ENCODE measurements around the gene ZGRF1.

ZGRF1 gene

GRCh38 chr4:112564706-112565270, 71.9 kb downstream of the ZGRF1 start:
- Histone ChIP-seq H3K27ac (replicated peaks) (no peak overlapping the region), H3K4me3 (replicated peaks; ENCODE audit: insufficient read depth, low read length) (no peak overlapping the region), H3K27me3 (ENCODE audit: insufficient read depth, poor library complexity, severe bottlenecking) (no peaks in the 10 kb centered on the region)
- no peak for TF ChIP-seq REST (IDR thresholded peaks at IDR 0.05; ENCODE audit: insufficient replicate concordance, low read depth)
- TF ChIP-seq GABPA (IDR thresholded peaks at IDR 0.05; ENCODE audit: low read depth) = no peak
- TF ChIP-seq, protein P1, sequence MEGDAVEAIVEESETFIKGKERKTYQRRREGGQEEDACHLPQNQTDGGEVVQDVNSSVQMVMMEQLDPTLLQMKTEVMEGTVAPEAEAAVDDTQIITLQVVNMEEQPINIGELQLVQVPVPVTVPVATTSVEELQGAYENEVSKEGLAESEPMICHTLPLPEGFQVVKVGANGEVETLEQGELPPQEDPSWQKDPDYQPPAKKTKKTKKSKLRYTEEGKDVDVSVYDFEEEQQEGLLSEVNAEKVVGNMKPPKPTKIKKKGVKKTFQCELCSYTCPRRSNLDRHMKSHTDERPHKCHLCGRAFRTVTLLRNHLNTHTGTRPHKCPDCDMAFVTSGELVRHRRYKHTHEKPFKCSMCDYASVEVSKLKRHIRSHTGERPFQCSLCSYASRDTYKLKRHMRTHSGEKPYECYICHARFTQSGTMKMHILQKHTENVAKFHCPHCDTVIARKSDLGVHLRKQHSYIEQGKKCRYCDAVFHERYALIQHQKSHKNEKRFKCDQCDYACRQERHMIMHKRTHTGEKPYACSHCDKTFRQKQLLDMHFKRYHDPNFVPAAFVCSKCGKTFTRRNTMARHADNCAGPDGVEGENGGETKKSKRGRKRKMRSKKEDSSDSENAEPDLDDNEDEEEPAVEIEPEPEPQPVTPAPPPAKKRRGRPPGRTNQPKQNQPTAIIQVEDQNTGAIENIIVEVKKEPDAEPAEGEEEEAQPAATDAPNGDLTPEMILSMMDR (IDR thresholded peaks at IDR 0.05; ENCODE audit: insufficient read depth, low read length) = no peak
- no peak for TF ChIP-seq SPI1 (IDR thresholded peaks at IDR 0.05; ENCODE audit: borderline replicate concordance, low read depth)
- TF ChIP-seq POLR2AphosphoS5 (IDR thresholded peaks at IDR 0.05; ENCODE audit: low read depth) = no peak
- no peak for DNase-seq (ENCODE audit: low read depth in 1 of 2, low spot score in 1 of 2)

DNA sequence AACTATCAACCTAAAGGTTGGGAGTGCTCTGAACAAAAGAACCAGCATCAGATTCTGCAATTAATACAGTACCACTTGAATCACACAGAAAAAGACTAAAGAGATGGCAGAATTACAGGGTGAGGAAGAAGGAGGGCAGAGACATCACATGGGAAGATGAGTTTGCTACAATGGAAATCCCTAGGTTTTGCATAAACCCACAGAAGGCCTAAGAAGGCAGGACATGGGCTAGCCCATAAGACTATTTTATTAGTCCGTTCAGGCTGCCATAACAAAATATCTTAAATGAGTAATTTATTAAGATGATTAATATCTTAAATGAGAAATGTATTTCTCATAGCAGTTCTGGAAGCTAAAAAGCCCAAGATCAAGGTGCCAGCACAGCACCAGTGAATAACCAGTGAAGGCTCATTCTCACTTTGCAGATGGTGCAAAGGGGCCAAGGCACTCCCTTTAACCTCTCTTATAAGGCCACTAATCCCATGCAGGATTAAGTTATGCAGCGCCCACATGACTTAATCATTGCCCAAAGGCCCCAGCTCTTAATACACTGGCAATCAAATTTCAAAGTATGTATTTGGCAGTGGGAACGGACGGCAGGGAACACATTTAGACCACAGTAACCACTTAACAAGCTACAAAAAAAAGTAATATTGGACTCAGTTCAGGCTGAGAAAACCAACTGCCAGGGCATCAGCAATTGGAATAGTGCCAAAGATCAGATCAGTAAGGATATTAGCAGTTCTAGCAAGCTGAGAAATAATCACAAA, 73.1 kb downstream of the ZGRF1 start:
- H3K27ac ChIP-seq (replicated peaks) = no peak overlapping the region
- TF ChIP-seq, protein P1 (IDR thresholded peaks at IDR 0.05; ENCODE audit: insufficient read depth, low read length) = no peak
- TF ChIP-seq GABPA (IDR thresholded peaks at IDR 0.05; ENCODE audit: low read depth) (no peak), SPI1 (IDR thresholded peaks at IDR 0.05; ENCODE audit: borderline replicate concordance, low read depth) (no peak), REST (IDR thresholded peaks at IDR 0.05; ENCODE audit: insufficient replicate concordance, low read depth) (no peak), POLR2AphosphoS5 (IDR thresholded peaks at IDR 0.05; ENCODE audit: low read depth) (no peak)
- no peak for DNase-seq (ENCODE audit: low read depth in 1 of 2, low spot score in 1 of 2)

DNA sequence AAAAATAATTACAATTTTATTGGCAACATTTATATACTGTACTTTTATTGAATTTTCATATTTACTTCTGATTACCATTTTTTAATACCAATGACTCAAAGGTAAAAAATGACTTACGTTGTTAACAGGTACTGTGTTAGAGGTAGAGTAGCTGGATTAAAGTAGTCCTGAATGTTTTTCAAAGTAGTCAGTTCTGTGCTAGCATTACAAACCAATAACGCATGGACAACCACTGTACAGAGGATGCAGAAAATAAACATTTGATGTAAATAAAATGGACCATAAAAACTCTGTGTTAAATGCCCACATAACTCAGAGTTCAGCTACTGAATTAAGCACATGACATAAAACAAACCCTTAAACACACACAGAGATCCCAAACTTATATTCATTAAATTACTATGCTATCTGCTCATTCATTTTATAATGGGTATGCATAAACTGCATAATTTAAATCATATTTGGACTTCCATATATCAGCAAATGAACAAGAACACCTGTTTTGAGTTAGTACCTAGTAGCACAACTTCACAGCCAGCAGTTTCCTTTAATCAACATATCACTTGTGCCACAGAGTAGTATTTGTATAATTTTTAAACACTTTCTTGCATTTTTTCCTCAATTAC, 74.3 kb downstream of the ZGRF1 start:
- no peak overlapping the region for H3K27ac ChIP-seq (replicated peaks)
- TF ChIP-seq GABPA (IDR thresholded peaks at IDR 0.05; ENCODE audit: low read depth) (no peak), SPI1 (IDR thresholded peaks at IDR 0.05; ENCODE audit: borderline replicate concordance, low read depth) (no peak), REST (IDR thresholded peaks at IDR 0.05; ENCODE audit: insufficient replicate concordance, low read depth) (no peak), POLR2AphosphoS5 (IDR thresholded peaks at IDR 0.05; ENCODE audit: low read depth) (no peak)
- TF ChIP-seq, protein P1 (IDR thresholded peaks at IDR 0.05; ENCODE audit: insufficient read depth, low read length) = no peak
- no peak for DNase-seq (ENCODE audit: low read depth in 1 of 2, low spot score in 1 of 2)

More for the DNA sequence above, 73.1 kb downstream of the ZGRF1 start:
- H3K27me3 ChIP-seq (ENCODE audit: insufficient read depth, poor library complexity, severe bottlenecking) = no peaks in the 10 kb centered on the region
- H3K4me3 ChIP-seq (replicated peaks; ENCODE audit: insufficient read depth, low read length) = no peak overlapping the region

More for the DNA sequence above, 74.3 kb downstream of the ZGRF1 start:
- Histone ChIP-seq H3K27me3 (ENCODE audit: insufficient read depth, poor library complexity, severe bottlenecking) (no peaks in the 10 kb centered on the region), H3K4me3 (replicated peaks; ENCODE audit: insufficient read depth, low read length) (no peak overlapping the region)

Data from HL-60 (cell line).